Mesenteric fat pad (tissue), 1 donor: ENCODE measurements around the gene CEP63. TPM values are rescaled to one million over a fixed set of nuclear protein-coding genes. Genes with fewer than 3 reads are reported as not detected.
"Not testable (repeated sequence)": the region's sequence is repeated elsewhere in the genome, so short reads cannot be mapped to it uniquely, and the experiment has no call there.

Experiments used
- DNase-seq: peaks from one replicate; pipeline ENCODE4 v3.0.0-alpha.2; 2020; ENCODE audit warnings: low spot score
- total RNA-seq: library from RNA; stranded (reverse); fragmentation: NEBNext Ultra II Directional; extraction: Animal tissue kit (Norgen Biotek cat#: 25700); gene quantifications from one replicate; pipeline ENCODE4 v1.2.1, GENCODE V29; 2021
- donor health status: DM: yes; HTN: yes; CAD: no.

CEP63 gene
- total RNA-seq, 1 donor from 2014 or later = 27.3 TPM

DNA sequence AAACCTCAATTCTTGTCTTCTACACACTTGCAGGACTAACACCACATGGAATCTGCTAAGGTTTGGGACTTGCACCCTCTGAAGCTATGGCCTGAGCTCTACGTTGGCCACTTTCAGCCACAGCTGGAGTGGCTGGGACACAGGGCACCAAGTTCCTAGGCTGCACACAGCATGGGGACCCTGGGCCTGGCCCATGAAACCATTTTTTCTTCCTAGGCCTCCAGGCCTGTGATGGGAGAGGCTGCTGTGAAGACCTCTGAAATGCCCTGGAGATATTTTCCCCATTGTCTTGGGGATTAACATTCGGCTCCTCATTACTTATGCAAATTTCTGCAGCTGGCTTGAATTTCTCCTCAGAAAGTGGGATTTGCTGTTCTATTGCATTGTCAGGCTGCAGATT lies 84.0 kb downstream of the CEP63 start:
- not testable (repeated sequence) for DNase-seq

DNA sequence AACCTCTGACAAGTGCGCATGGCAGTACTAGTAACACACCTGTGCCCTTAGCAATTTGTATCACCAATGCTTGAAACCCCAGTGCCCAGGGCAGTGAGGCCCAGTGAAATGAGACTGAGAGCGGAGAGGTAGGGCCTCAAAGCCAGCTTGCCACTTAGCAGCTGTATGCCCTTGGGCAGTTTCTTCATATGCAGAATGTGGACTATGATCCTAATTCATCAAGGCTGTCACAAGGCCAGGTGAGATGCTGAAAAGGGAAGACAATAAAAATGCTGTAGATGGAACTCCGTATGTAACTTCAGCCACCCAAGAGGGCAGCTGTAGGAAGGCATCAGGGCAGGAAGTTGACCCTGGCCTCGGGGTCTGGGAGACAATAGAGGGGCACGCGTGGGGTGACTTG lies 90.6 kb downstream of the CEP63 start:
- no peak for DNase-seq

DNA sequence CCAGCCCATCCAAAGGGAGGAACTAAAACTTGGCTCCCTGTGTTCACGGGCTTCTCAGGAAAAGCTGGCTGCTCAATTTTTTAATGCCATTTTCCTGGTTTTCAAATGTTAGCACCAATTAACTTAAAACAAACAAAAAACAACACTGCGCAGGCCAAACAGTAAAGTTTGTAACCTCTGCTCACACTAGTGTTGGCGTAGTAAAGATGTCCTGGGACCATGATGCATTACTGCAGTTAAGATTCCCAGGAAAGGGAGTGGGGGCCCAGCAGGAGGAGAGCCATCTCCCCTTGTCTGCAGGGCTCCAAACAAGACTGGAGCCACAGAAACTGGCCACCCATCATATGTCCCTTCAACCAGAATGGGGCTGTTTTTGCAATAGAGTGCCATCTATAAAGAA lies 91.0 kb downstream of the CEP63 start:
- DNase-seq = no peak

DNA sequence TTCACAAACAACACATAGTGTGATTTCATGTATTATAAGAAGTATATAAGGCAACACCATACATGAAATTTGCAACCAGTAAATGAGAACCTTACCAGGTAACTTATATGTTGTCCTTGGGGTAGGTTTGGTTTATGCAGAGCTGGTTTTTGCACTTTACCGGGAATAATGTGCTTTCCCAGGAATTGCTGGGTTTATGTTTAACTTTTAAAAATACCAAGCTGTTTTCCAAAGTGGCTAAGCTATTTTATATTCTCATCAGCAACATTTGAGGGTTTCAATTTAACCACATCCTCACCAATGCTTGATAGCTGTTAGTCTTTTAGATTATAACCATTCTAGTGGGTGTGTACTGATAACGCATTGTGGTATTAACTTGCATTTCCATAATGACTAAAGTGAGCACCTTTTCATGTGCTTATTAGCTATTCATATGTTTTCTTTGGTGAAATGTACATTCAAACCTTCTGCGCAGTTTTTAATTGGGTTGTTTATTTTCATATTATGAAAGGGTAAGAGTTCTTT lies 93.3 kb downstream of the CEP63 start:
- no peak for DNase-seq

- no peak for DNase-seq
Measured at GRCh38 chr3:134590766-134591165, 104.9 kb downstream of the CEP63 start.

DNA sequence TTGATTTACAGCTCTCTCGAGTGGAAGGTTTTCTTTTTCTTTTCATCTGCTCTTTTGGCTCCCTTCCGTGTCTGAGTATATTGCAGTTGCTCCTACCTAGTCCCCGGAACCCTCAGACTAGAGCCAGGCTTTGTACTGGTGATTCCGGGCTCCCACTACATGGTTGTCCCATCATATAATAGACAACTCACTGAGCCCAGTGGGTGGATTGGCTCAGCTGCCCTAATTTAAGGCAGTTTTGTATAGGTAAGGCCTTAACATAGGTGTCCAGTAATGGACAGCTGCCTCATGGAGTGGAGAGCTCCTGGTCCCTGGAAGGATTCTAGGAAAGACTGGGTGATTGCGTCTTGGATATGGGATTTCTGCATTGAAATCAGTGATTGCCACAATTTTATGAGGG lies 106.9 kb downstream of the CEP63 start:
- no peak for DNase-seq

DNA sequence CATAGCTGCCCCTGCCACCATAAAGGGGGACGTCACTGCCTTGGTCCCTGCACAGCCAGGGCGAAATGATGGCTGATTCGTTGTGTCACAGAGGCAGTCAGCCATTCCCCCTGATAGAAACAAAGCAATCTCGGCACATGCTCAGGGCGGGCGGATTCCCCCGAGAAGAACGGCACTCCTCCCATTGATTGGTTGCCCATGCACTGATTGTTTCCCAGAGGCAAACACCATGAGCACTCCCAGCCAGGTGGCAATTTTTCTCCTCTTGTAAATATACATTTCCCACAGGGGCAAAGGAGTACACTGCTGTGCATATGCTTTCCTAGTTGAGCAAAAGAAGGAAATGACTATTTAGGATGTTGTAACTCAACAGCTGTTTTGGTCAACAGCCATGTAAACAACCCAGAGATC lies 108.5 kb downstream of the CEP63 start:
- DNase-seq = no peak

- DNase-seq = not testable (repeated sequence)
Measured at GRCh38 chr3:134594986-134595385, 109.1 kb downstream of the CEP63 start.

- no peak for DNase-seq
Measured at GRCh38 chr3:134597390-134597970, 111.6 kb downstream of the CEP63 start.

GRCh38 chr3:134598763-134599545 lies 113.1 kb downstream of the CEP63 start:
- no peak for DNase-seq

DNA sequence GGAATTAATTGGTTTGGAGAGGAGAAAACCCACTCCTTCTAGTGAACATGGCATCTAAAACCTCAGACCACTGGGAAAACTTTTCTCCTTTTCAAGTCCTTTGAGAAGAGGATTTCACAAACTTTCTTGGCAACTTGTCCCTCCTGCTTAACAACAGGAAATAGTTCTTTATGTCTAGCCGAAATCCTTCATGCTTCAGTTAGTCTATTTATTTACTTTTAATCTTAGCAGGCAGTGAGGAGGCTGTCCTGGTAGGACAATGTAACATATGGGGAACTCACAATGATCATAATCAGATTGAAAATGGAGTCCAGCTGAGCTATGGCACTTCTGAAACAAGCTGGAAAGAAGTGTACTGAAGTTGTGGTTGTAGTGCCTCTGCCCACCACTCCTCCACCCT lies 114.3 kb downstream of the CEP63 start:
- DNase-seq = no peak

GRCh38 chr3:134600685-134601463 lies 115.0 kb downstream of the CEP63 start:
- DNase-seq = no peak

GRCh38 chr3:134601539-134602439 lies 115.9 kb downstream of the CEP63 start:
- DNase-seq = no peak

DNA sequence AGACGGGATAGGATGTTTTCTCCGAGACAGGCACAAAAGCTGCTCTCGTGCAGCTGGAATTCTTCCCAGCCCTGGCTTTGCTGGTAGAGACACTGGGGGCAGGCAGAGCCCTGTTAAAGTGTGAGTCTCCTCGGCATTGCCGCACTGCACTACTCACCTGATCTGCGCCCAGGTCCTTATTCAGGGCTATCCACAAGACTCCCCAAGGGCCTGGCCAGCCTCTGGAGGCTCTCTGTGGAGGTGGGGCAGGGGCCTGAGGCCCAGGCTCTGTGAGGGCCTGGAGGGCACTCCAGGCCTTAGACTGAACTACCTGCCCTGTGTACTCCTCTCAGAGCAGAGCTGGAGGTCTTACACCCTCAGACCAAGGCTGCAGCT lies 116.6 kb downstream of the CEP63 start:
- no peak for DNase-seq

DNA sequence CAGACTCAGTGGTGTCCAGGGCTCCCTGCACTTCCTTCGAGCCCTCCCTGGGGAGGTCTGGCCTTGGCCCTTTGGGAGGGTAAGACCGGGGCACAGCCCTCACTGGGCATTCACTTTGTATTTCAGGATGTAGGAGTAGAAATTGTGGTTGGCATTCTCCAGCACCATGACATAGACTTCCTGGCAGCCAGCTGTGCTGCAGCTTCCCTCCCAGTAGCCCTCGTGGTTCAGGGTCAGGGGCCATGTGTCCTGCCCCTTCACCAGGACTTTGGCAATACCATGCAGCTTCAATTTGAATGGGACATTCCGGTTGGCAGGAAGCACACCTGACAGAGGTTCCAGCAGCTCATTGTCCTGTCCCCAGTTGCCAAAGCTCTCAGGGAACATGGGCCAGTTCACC lies 117.6 kb downstream of the CEP63 start:
- no peak for DNase-seq

GRCh38 chr3:134603956-134604355 lies 118.1 kb downstream of the CEP63 start:
- no peak for DNase-seq

DNA sequence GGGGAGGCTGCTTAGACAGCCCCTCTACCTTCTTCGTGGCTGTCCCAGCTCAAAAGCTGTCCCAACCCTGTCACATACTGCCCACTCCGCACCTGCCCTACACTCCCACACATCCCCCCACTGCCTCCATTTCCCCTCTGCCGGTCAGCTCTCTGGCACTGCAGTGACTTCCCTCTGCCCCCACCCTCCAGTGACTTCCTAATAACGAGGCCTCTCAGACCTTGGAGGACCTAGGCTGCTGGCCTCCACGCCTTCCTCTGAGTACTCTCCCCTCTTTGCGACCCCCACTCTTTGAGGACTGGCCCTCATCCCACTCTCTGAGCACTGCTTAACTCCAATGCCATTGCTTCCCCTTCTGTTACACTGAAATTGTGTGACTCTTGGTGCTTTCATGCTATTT lies 119.7 kb downstream of the CEP63 start:
- no peak for DNase-seq

DNA sequence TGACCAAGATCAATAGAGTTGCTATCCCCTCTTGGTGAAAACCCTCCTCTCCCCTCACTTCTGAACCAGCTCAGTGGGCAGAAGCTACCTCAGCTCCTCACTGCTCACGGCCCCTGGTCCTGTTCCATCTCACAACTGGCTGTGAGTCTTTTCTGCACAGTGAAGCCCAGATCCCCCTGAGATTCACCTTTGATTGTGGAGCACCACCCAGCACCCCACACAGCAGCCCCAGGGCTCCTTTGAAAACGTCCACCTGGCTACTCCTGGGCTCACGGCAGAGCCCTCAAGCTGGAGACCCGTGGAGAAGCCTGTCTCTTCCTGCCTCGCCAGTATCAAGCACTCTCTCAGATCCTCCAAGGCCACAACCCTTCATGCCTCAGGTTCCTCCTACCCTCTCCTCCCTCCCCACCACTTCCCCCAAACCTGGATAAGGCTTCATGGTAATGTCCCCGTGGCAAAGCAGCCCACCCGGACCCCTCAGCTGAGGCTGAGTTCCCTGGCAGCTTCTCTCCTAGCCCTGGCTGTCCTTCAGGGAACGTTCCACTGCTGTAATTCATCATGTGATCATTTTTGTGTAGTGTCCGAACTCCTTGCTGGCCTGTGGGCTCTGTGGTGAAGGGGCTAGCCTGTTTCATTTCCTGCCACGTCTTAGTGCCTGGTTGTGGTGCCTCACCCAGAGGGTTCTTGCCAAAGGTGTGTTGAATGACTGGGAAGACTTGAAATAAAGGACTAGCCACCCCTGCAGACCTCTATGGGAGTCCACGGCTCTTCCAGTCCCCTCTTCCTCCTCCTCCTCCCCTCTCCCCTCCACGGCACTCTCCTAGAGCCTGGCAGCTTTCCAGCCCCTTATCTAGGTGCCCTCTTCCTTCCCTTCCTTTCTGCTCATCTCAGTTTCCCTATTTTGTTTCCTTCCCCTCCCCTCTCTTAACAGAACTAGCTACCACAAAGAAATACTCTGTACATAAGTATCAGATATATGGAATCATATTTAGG lies 120.5 kb downstream of the CEP63 start:
- DNase-seq = no peak

DNA sequence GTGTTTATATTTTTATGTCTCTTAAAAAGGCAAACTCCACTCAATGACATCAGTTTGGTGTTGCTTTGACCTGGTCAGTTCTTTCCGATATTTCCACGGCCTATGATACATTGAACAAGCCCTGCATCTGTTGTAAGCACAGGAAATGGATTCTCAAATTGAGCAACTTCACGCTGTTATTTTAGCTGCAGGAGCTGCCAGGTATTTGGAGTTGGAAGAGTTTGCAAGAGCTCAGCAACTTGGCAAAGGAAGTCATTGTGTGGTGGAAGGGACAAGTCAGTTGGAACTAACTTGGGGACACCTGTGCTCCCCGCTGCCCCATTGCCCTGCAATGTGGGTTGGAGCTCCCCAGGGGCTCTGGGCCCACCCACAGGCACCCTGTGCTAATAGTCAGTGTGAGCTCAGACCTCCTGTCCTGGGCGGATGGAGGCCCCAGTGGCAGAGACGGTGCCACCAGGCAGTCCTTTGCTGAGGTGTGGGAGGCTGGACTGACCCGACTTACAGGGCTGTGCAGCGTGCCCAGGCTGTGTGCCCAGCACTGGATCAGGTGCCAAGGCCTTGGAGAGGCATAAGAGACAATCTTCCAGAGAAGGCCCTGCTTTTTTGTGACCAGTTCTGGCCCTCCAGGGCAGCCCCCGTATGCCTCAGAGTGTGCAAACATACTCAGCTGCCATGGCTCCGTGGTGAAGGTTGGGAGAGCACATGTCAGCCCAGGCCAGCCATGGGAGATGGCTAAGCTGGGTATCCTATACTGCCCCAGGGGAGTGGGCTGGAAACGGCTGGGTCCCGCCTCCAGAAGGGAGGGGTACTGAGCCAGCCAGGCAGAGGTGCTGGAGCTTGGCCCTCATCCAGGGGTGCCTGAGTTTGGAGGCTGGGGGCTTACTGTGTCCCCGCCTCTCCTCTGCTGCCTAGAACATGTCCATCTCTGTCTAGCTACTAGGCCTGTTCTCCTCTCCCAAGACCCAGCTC lies 121.5 kb downstream of the CEP63 start:
- no peak for DNase-seq
